Measurements from ENCODE around the gene WDR90.

WDR90 gene

DNA sequence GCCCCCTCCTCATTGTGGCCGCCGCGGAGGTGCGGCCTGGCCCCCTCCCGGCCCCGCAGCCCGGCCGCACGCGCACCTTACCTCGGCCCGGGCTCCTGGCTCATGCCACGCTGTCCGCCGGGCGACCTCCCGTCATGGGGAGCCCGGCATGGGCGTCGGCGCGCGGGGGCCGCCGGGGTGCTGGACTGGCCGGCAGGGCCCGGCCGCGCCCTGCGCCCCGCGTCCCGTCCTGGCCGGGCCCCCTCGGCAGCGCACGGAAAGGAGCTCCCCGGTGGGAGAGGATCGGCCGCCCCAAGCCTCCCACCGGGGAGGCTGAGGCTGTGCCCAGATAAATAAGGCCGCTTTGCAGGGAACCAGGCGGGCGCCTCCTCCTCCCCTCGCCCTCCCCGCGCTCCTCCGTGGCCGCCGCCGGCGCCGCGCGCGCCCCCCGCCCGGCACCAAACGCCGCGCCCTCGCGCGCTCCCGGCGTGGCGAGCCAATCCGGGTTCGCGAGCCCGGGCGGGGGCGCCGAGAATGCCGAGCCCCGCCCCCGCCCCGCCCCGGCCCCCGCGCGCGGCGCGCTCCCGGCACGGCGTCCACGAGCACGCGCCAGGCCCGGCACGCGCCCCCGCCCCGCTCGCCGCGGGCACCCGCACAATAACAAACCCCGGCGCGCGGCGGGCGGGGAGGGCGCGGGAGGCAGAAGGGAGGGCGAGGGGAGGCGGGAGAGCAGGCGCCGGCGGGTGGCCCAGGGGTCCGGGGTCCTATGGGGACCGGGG lies 56.4 kb downstream of the WDR90 start, which contains the start of gene FBXL16:
Gene FBXL16 (minus strand): TSS at position 371 of the 758 bp plus-strand sequence. CDS start 8,396 bp downstream, outside the sequence.
- Histone ChIP-seq H3K27me3 (ENCODE audit: insufficient read depth, low read length, poor library complexity, severe bottlenecking) (no peaks in the 10 kb centered on the region), H3K4me3 (ENCODE audit: low read length, poor library complexity, severe bottlenecking) (no peak within 1 kb of the TSS), H3K9me2 (replicated peaks; ENCODE audit: low read depth, low read length) (no peaks in the 10 kb centered on the region), H3K9me3 (ENCODE audit: insufficient read depth, low read depth, low read length) (no peaks in the 10 kb centered on the region), H3F3A (ENCODE audit: low read depth) (no peaks in the 10 kb centered on the region), H2AFZ (ENCODE audit: low read length) (no peak within 1 kb of the TSS), H3K4me2 (ENCODE audit: low read depth, low read length, poor library complexity, severe bottlenecking) (no peak within 1 kb of the TSS), H3K9ac (ENCODE audit: low read depth, low read length, poor library complexity, severe bottlenecking) (no peak within 1 kb of the TSS), H3K79me2 (ENCODE audit: insufficient read depth, low read length) (no peaks in the 10 kb centered on the region), H4K20me1 (ENCODE audit: insufficient read depth, low read length, poor library complexity, severe bottlenecking) (no peaks in the 10 kb centered on the region), H3K4me1 (ENCODE audit: insufficient read depth, low read length, poor library complexity, severe bottlenecking) (no peaks in the 10 kb centered on the region), H3K36me3 (ENCODE audit: insufficient read depth, low read length) (no peaks in the 10 kb centered on the region)
- no peak for TF ChIP-seq EZH2phosphoT487 (IDR thresholded peaks at IDR 0.05; ENCODE audit: borderline replicate concordance)
- TF ChIP-seq, protein P1, sequence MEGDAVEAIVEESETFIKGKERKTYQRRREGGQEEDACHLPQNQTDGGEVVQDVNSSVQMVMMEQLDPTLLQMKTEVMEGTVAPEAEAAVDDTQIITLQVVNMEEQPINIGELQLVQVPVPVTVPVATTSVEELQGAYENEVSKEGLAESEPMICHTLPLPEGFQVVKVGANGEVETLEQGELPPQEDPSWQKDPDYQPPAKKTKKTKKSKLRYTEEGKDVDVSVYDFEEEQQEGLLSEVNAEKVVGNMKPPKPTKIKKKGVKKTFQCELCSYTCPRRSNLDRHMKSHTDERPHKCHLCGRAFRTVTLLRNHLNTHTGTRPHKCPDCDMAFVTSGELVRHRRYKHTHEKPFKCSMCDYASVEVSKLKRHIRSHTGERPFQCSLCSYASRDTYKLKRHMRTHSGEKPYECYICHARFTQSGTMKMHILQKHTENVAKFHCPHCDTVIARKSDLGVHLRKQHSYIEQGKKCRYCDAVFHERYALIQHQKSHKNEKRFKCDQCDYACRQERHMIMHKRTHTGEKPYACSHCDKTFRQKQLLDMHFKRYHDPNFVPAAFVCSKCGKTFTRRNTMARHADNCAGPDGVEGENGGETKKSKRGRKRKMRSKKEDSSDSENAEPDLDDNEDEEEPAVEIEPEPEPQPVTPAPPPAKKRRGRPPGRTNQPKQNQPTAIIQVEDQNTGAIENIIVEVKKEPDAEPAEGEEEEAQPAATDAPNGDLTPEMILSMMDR (conservative IDR thresholded peaks at IDR 0.05; ENCODE audit: low read length) = no peak

DNA sequence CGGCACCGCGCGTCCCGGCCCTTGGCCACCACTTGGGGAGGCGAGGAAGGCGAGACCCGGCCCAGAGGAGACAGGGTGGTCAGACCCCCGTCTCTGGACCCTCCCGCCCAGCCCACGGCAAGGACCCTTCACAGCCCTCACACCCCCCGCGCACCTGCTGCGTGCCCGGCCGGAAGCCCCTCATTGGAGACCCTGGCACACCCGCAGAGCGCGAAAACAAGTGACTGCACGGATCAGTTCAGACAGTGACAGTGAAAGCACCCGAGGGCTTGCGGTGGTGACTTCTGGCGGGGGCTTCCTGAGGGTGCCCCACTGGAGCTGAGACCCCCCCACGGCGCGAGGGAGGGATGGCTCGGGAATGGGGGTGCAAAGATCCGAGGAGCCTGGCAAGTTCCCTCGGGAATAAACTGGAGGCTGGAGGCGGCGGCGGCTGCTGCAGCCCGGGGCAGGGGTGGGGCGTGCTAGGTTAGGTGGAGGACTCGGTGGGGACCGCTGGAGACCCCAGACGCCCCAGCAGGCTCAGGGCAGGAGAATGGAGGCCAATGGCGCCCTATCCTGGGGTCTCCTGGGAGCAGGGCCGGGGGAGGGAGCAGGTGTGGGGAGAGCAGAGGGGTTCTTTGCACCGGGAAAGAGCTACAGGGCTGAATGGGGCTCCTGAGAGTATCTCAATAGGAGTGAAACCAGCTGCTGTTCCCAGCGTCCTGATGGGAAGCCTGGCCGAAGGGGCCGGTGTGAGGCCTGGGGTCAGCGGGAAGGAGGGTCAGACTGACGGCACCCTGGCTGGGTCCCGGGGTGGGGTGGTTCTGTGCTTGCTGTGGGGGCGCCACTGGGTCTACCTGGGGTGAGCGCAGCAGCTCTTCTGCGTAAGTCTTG lies 57.3 kb downstream of the WDR90 start:
- no peaks in the 10 kb centered on the region for H3F3A ChIP-seq (ENCODE audit: low read depth)
- H3K9me2 ChIP-seq (replicated peaks; ENCODE audit: low read depth, low read length) = no peaks in the 10 kb centered on the region
- H3K9ac ChIP-seq (ENCODE audit: low read depth, low read length, poor library complexity, severe bottlenecking) = no peak overlapping the region
- H3K4me2 ChIP-seq (ENCODE audit: low read depth, low read length, poor library complexity, severe bottlenecking) = no peak overlapping the region
- no peaks in the 10 kb centered on the region for H3K79me2 ChIP-seq (ENCODE audit: insufficient read depth, low read length)
- no peaks in the 10 kb centered on the region for H4K20me1 ChIP-seq (ENCODE audit: insufficient read depth, low read length, poor library complexity, severe bottlenecking)
- no peaks in the 10 kb centered on the region for H3K4me1 ChIP-seq (ENCODE audit: insufficient read depth, low read length, poor library complexity, severe bottlenecking)
- no peaks in the 10 kb centered on the region for H3K9me3 ChIP-seq (ENCODE audit: insufficient read depth, low read depth, low read length)
- TF ChIP-seq, protein P1 (conservative IDR thresholded peaks at IDR 0.05; ENCODE audit: low read length) = no peak
- TF ChIP-seq EZH2phosphoT487 (IDR thresholded peaks at IDR 0.05; ENCODE audit: borderline replicate concordance) = no peak
- no peak overlapping the region for H2AFZ ChIP-seq (ENCODE audit: low read length)
- no peaks in the 10 kb centered on the region for H3K27me3 ChIP-seq (ENCODE audit: insufficient read depth, low read length, poor library complexity, severe bottlenecking)
- no peaks in the 10 kb centered on the region for H3K36me3 ChIP-seq (ENCODE audit: insufficient read depth, low read length)
- no peak overlapping the region for H3K4me3 ChIP-seq (ENCODE audit: low read length, poor library complexity, severe bottlenecking)

DNA sequence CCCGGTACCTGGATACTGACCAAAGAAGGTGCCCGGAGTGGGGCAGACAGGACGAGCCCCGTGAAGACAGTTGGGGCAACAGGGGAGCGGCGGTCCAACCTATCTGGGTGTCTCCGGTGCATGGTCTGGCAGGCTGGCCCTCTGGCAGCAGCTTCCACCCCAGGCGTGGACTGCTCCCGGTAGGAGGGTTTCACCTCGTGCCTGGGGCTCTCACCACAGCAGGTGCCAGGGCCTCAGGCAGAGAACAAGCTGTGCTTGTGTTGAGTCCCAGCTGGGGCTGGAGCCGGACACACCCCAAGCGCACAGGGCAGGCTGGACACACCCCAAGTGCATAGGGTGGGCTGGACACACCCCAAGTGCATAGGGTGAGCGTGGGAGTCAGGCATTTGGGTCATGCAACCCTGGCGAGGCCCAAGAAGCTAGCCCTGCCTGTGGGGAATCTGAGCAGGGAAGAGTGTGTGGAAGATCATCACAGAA lies 57.9 kb downstream of the WDR90 start:
- Histone ChIP-seq H3K4me1 (ENCODE audit: insufficient read depth, low read length, poor library complexity, severe bottlenecking) (no peaks in the 10 kb centered on the region), H3K9me2 (replicated peaks; ENCODE audit: low read depth, low read length) (no peaks in the 10 kb centered on the region), H3F3A (ENCODE audit: low read depth) (no peaks in the 10 kb centered on the region), H3K36me3 (ENCODE audit: insufficient read depth, low read length) (no peaks in the 10 kb centered on the region), H3K9ac (ENCODE audit: low read depth, low read length, poor library complexity, severe bottlenecking) (no peak overlapping the region), H3K27me3 (ENCODE audit: insufficient read depth, low read length, poor library complexity, severe bottlenecking) (no peaks in the 10 kb centered on the region), H3K4me3 (ENCODE audit: low read length, poor library complexity, severe bottlenecking) (no peak overlapping the region), H3K79me2 (ENCODE audit: insufficient read depth, low read length) (no peaks in the 10 kb centered on the region), H3K4me2 (ENCODE audit: low read depth, low read length, poor library complexity, severe bottlenecking) (no peak overlapping the region), H4K20me1 (ENCODE audit: insufficient read depth, low read length, poor library complexity, severe bottlenecking) (no peaks in the 10 kb centered on the region), H3K9me3 (ENCODE audit: insufficient read depth, low read depth, low read length) (no peaks in the 10 kb centered on the region), H2AFZ (ENCODE audit: low read length) (no peak overlapping the region)
- no peak for TF ChIP-seq EZH2phosphoT487 (IDR thresholded peaks at IDR 0.05; ENCODE audit: borderline replicate concordance)
- TF ChIP-seq, protein P1 (conservative IDR thresholded peaks at IDR 0.05; ENCODE audit: low read length) = no peak
